Measurements from ENCODE around the gene CDC16.

CDC16 gene

DNA sequence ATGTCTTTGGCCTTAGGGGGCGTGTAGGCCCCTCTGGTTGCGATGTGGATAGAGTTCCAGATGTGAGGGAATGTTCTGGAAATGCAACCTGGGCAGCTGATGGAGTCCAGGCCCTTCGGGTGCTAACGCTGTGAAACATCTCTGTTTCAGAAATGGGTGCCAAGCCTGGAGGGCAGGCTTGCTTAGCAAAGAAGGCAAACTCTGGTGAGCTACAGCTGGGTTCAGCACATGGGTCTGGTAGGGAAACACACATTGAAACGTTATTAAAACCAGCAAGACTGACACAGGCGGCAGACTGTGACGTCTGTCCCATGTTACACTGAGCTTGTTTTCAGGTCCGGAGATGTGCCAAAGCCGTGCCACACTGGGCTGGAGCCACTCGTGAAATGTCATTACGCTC is 8.6 kb upstream of the CDC16 start:
- peaks cover 44% of the 10 kb centered on the region for H3K4me1 ChIP-seq (ENCODE audit: insufficient read depth, low read length, poor library complexity, severe bottlenecking)
- H2AFZ ChIP-seq (ENCODE audit: low read length): no peak overlapping the region
- no peaks in the 10 kb centered on the region for H3K27me3 ChIP-seq (ENCODE audit: insufficient read depth, low read length, poor library complexity, severe bottlenecking)
- no peak overlapping the region for H3K4me3 ChIP-seq (ENCODE audit: low read length, poor library complexity, severe bottlenecking)
- no peaks in the 10 kb centered on the region for H3K36me3 ChIP-seq (ENCODE audit: insufficient read depth, low read length)
- H3K79me2 ChIP-seq (ENCODE audit: insufficient read depth, low read length): no peaks in the 10 kb centered on the region
- no peaks in the 10 kb centered on the region for H4K20me1 ChIP-seq (ENCODE audit: insufficient read depth, low read length, poor library complexity, severe bottlenecking)
- H3K9me3 ChIP-seq (ENCODE audit: insufficient read depth, low read depth, low read length): no peaks in the 10 kb centered on the region
- H3K4me2 ChIP-seq (ENCODE audit: low read depth, low read length, poor library complexity, severe bottlenecking): peak overlapping the region; percentile 59
- peak overlapping the region; percentile 22 for H3K9ac ChIP-seq (ENCODE audit: low read depth, low read length, poor library complexity, severe bottlenecking)
- H3F3A ChIP-seq (ENCODE audit: low read depth): no peaks in the 10 kb centered on the region
- TF ChIP-seq EZH2phosphoT487 (IDR thresholded peaks at IDR 0.05; ENCODE audit: borderline replicate concordance): no peak
- TF ChIP-seq, protein P1, sequence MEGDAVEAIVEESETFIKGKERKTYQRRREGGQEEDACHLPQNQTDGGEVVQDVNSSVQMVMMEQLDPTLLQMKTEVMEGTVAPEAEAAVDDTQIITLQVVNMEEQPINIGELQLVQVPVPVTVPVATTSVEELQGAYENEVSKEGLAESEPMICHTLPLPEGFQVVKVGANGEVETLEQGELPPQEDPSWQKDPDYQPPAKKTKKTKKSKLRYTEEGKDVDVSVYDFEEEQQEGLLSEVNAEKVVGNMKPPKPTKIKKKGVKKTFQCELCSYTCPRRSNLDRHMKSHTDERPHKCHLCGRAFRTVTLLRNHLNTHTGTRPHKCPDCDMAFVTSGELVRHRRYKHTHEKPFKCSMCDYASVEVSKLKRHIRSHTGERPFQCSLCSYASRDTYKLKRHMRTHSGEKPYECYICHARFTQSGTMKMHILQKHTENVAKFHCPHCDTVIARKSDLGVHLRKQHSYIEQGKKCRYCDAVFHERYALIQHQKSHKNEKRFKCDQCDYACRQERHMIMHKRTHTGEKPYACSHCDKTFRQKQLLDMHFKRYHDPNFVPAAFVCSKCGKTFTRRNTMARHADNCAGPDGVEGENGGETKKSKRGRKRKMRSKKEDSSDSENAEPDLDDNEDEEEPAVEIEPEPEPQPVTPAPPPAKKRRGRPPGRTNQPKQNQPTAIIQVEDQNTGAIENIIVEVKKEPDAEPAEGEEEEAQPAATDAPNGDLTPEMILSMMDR (conservative IDR thresholded peaks at IDR 0.05; ENCODE audit: low read length): no peak
- no peaks in the 10 kb centered on the region for H3K9me2 ChIP-seq (replicated peaks; ENCODE audit: low read depth, low read length)

DNA sequence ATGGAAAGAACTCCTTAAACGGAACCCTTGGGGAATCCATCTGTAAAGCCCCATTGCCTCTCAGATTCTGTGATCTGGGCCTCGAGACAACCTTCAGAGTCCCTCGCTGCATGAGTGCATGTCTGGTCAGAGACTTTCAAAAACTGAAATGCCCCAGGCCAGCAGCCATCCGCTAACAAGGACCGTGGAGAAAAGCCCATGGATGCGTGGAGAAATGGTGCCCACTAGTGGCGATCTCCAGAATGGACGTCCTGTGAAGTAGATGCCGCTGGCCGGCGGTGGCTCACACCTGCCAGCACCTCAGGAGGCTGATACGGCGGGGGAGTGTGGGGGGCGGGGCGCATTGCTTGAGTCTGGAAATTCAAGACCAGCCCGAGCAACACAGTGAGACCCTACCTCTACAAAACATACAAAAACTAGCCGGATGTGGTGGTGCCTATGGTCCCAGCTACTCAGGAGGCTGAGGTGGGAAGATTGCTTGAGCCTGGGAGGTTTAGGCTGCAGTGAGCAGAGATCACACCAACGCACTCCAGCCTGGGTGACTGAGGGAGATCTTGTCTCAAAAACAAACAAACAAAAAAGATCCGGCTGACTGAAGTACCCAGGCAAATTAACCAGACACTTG is 7.9 kb upstream of the CDC16 start:
- Histone ChIP-seq H3K4me1 (ENCODE audit: insufficient read depth, low read length, poor library complexity, severe bottlenecking) (peaks cover 37% of the 10 kb centered on the region), H3K79me2 (ENCODE audit: insufficient read depth, low read length) (no peaks in the 10 kb centered on the region), H3K4me3 (ENCODE audit: low read length, poor library complexity, severe bottlenecking) (peak overlapping the region; percentile 22), H3K36me3 (ENCODE audit: insufficient read depth, low read length) (no peaks in the 10 kb centered on the region), H3K27me3 (ENCODE audit: insufficient read depth, low read length, poor library complexity, severe bottlenecking) (no peaks in the 10 kb centered on the region), H3K4me2 (ENCODE audit: low read depth, low read length, poor library complexity, severe bottlenecking) (peak overlapping the region; percentile 59), H3K9me3 (ENCODE audit: insufficient read depth, low read depth, low read length) (no peaks in the 10 kb centered on the region), H3K9ac (ENCODE audit: low read depth, low read length, poor library complexity, severe bottlenecking) (peak overlapping the region; percentile 38), H3K9me2 (replicated peaks; ENCODE audit: low read depth, low read length) (no peaks in the 10 kb centered on the region), H2AFZ (ENCODE audit: low read length) (0 out of 2 replicates have a peak overlapping the region, but pooled peaks have one; percentile 21), H3F3A (ENCODE audit: low read depth) (no peaks in the 10 kb centered on the region), H4K20me1 (ENCODE audit: insufficient read depth, low read length, poor library complexity, severe bottlenecking) (no peaks in the 10 kb centered on the region)
- TF ChIP-seq, protein P1 (conservative IDR thresholded peaks at IDR 0.05; ENCODE audit: low read length): peak; percentile 92
- no peak for TF ChIP-seq EZH2phosphoT487 (IDR thresholded peaks at IDR 0.05; ENCODE audit: borderline replicate concordance)

DNA sequence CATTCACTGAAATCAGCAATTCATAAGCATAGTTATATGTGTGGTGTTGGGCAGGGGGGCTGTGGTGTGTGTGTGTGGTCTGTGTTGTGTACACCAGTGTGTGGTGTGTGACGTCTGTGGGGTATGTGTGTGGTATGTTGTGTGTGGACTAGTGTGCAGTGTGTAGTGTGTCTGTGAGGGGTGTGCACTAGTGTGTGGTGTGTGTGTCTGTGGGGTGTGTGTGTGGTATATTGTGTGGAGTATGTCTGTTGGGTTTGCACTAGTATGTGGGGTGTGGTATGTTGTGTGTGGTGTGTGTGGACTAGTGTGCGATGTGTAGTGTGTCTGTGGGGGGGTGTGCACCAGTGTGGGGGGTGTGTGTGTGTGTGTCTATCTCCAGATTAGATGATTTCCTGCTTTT is 7.2 kb upstream of the CDC16 start:
- H3K79me2 ChIP-seq (ENCODE audit: insufficient read depth, low read length): no peaks in the 10 kb centered on the region
- H4K20me1 ChIP-seq (ENCODE audit: insufficient read depth, low read length, poor library complexity, severe bottlenecking): no peaks in the 10 kb centered on the region
- H3K27me3 ChIP-seq (ENCODE audit: insufficient read depth, low read length, poor library complexity, severe bottlenecking): no peaks in the 10 kb centered on the region
- 0 out of 2 replicates have a peak overlapping the region, but pooled peaks have one; percentile 21 for H2AFZ ChIP-seq (ENCODE audit: low read length)
- no peaks in the 10 kb centered on the region for H3K36me3 ChIP-seq (ENCODE audit: insufficient read depth, low read length)
- TF ChIP-seq, protein P1 (conservative IDR thresholded peaks at IDR 0.05; ENCODE audit: low read length): no peak
- no peak for TF ChIP-seq EZH2phosphoT487 (IDR thresholded peaks at IDR 0.05; ENCODE audit: borderline replicate concordance)
- no peaks in the 10 kb centered on the region for H3K9me2 ChIP-seq (replicated peaks; ENCODE audit: low read depth, low read length)
- no peaks in the 10 kb centered on the region for H3K9me3 ChIP-seq (ENCODE audit: insufficient read depth, low read depth, low read length)
- H3F3A ChIP-seq (ENCODE audit: low read depth): no peaks in the 10 kb centered on the region
- peaks cover 32% of the 10 kb centered on the region for H3K4me1 ChIP-seq (ENCODE audit: insufficient read depth, low read length, poor library complexity, severe bottlenecking)
- no peak overlapping the region for H3K4me2 ChIP-seq (ENCODE audit: low read depth, low read length, poor library complexity, severe bottlenecking)
- no peak overlapping the region for H3K4me3 ChIP-seq (ENCODE audit: low read length, poor library complexity, severe bottlenecking)
- no peak overlapping the region for H3K9ac ChIP-seq (ENCODE audit: low read depth, low read length, poor library complexity, severe bottlenecking)

All from Loucy (cell line).